GM21447 (cell line): ENCODE data around the gene ALKBH3.

Source experiments
- ATAC-seq: cut with Tn5 transposase; IDR thresholded peaks from one replicate; pipeline ENCODE4 v1.9.1; 2021; ENCODE audit not compliant: unreplicated experiment

ALKBH3 gene

DNA sequence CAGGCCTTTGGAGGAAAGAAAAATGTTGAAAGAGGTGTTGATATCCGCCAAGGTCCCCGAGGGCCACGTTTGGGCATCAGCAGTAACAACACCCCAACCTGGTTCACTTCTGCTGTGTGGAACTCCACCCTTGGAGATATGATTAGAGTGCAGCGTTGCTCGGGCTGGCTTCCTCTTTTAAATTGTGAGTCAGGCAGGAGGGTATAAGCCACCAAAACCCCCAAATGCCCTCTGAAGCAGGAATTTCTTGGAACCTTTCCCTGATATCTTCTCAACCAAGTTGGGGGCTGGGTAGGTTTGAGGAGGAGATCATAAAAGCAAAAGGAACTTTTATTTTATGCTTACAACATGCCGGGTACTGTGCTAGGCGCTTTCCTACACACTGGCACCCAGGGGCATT, 55.4 kb downstream of the ALKBH3 start:
- no peak for ATAC-seq

DNA sequence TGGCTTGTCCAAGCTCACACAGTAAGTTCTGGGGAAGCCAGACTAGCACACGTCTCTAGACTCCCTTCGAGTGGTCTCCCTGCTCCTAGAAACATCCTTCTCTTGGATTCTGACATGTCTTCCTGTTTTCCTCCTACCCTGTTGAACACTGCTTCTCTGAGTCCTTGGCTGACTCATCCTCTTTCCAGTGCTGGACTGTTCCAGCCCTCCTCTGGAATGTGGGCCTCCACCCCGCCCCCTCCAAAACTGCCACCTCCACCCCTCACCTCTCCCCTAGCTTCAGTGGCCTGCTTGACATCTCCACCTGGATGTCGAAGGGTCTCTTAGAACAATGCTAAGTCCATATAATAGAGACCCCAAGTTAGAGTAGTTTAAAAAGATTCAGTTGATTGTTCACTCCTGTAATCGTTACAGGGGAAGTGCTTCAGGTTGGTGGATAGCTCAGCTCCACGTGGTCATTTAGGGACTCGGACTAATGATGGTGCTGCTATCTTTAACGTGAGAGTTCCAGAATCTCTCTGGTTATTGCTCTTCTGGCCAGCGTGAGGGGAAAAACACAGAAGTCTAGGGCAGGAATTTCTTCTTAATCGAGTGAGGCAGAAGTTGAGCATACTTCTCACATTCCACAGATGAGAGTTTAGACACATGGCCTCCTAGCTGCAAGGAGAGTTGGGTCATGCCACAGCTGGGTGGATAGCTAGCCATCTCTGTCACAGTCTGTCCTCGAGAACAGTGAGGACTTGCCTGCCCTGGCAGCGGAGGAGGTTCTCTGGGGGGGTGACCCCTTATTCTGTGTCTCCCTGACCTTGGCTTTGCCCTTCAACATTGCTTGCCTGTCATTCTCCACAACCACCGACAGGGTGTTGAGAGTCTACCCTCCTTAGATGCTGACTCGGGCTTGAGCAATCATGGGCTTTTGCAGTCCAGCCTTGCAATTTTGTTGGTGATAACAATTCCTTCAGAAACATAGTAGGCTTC, 57.1 kb downstream of the ALKBH3 start:
- ATAC-seq, result no peak

DNA sequence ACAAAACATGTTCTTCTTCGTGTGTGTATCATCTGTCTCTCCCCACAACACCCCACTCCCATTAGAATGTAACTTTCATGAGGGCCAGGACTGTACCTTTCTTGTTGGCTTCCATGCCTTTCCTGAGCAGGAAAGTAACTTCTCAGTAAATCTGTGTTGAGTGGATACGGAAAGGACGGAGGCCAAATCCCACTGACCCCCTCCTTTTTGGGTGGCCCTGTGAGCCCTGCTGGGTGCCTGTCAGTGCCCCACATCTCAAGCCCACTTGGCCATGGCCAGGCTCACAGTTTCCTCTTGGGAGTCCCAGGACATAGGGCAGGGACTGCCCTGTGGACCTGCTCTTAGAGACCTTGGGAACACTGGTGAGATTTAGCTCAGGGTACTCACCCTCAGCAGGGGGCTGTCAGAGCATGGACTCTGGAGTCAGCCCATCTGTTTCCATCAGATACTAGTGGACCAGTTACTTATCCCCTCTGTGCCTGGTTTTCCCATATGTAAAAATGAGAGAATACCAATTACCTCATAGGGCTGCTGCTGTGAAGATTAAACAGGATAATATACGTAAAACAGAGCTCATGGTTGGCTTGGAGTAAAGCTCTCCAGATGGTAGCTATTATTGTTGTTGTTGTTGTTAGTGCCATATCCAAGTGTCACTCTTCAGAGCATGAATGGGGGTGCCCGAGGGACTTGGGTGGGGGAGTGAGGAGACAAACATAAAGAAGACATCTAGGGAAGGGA, 60.8 kb downstream of the ALKBH3 start:
- no peak for ATAC-seq

DNA sequence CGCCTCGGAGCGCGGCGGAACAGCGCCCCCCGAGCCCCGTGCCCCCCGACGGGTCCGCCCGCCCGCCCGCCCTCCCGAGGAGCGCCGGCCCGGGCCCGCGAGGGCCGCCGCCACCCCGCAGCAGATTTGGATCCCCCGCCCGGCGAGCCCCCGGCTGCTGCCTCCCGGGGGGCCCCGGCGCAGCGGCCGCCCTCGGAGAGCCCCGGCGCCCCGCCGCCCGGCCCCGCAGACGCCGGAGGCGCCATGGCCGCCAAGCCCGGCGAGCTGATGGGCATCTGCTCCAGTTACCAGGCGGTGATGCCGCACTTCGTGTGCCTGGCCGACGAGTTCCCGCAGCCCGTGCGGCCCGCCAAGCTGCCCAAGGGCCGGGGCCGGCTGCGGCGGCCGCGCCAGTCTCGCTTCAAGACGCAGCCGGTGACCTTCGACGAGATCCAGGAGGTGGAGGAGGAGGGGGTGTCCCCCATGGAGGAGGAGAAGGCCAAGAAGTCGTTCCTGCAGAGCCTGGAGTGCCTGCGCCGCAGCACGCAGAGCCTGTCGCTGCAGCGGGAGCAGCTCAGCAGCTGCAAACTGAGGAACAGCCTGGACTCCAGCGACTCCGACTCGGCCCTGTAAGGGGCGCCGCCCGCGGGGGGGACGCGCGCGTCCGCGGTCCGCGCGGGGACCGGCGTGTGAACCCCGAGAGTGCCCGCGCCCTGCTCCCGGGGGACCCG, 62.2 kb downstream of the ALKBH3 start:
- ATAC-seq, result no peak

DNA sequence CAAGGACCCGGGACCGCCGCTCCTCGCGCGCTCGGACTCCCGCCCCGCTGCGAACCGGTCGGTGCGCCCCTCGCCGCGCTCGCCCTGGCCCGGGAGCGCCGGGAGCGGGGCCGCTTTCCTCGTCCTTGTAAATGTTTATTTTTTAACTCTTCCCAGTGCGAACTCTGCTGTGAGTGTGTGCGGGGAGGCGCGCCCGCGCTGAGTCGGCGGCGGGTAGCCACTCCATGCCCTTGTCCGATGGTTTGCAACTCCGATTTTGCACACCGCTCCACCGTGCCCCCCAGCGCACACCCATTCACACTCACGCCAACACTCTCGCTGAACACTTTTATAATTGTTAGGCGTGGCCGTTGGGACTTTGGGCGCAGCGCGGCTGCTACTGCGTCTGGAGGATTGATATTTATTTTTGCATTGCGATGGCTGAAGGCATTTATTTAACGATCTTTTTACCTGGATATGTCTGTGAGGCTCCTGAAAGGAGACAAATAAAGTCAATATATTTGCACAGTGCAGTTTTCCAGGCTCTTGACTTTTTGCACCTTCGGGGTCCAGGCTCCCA, 62.8 kb downstream of the ALKBH3 start:
- no peak for ATAC-seq

DNA sequence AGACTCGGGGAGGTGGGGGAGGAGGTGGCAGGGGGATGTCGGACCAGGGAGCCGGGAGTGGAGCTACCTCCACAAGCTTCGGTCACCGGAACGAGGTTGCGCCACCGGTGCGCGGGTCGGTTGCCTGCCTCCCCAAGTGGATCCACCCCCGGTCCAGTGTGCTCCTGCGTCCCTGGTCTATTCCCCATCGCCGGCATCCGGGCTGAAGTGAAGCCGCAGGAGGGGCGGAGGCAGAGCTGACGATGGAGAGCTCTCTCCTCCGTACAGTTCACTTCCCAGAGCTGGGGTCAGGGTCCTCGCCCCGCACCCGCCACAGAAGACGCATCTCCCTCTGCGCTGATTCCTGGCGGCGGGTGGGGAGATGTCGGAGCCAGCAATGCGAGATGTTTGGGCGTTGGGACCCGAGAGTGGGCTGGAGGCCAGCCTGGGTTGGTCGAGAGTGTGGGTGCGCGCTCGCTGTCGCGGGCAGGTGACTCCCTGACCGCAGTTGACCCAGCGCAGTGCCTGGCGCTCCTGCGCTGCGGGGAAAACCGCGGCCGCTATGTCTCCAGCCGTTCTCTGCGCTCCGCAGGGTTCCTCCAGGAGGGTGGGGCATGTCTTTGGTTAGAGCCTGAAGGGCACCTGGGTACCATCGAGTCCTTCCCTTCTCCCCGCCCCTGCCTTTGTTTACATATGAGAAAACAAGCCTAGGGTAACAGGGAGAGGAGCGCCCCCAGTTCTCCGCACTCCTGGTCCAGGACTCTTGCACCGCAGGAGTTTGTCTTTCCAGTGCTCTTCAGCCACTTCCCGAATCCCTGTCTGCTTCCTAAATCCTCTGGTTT, 63.5 kb downstream of the ALKBH3 start:
- no peak for ATAC-seq

DNA sequence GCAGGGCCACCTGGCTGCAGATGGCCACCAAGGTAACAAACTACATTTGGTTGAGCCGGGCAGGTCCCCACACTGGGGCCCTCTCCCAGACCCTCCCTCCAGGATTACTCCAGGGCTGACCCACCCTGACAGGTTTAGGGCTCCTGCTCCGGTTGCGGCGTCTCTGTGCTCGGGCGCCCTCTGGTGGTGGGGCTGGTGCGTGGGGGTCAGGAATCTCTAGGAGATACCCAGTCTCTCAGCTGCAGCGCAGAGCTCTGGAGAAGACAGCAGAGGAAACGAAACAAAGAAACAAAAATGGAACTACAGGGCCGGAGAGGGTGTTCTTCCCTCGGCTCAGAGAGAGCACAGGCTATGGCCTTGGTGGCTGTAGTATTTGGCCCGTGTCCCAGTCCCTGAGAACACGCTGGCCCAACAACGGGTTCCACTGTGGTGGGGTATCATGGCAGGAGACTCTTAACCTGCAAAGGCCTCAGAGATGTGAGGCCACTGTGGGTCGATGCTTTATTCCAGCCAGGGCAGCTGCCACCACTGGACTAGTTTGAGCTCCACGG, 64.2 kb downstream of the ALKBH3 start:
- no peak for ATAC-seq

DNA sequence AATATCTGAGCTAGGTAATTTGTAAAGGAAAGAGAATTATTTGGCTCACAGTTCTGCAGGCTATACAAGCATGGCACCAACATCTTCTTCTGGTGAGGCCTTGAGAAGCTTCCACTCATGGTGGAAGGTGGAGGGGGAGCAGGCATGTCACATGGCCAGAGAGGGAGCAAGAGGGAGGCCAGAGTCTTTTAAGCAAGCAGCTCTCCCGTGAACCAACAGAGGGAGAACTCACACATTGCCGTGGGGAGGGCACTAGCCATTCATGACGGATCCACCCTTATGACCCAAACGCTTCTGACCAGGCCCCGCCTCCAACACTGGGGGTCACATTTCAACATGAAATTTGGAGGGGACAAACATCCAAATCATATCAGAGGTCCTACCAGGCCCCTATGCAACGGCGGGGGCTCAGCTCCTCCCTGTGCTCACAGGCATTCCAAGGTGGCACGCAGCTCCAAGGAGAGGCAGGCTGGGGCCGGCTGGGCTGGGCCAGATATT, 66.4 kb downstream of the ALKBH3 start:
- no peak for ATAC-seq

DNA sequence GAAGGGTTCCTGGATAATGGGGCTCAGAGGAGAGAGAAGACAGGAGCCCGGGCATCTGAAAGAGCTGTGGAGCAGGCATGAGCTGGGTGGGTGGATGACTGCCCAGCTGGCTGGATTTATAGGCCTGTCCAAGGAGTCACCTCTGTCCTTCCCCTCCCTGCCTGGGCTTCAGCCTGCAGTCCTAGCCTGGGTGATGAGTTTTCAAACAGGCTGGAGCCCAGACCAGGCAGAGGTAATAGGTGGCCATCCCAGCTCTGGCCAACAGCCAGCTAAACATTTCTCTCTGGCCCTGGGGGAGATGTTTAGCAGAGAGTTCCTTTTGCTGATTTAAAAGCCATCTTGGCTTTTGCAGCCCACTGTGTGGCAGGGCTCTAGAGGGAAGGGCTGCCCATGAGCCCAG, 67.2 kb downstream of the ALKBH3 start:
- no peak for ATAC-seq

DNA sequence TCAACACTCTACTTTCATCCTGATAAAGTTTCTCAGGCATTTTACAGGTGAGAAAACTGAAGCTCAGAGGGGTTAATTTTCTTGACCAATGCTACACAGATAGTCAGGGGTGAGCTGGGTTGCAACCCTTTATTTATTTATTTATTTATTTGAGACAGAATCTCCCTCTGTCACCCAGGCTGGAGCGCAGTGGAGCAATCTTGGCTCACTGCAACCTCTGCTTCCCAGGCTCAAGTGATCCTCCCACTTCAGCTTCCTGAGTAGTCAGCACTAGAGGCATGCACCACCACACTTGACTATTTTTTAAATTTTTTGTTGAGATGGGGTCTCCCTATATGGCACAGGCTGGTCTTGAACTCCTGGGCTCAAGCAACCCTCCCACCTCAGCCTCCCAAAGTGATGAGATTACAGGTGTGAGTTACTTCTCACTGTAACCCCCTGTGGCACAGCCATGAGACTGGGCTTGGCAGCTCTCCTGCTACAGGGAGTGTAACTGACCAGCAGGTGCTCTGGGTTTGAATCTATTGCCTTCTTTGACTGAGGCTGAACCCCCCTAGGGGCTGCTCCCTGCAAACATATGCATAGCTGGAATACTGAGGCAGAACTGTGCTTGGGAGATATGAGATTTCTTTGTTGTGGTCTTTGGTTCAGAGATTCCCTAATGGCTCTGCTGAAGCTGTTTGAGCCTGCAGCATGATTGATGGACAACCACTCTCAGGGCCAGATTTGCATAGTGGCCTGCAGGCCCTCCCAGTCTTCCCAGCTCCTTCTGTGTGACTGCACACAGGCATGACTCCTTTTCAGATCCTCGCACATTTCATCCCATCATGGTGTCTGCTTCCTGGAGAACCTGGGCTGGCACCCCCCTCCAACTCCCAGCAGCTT, 68.0 kb downstream of the ALKBH3 start:
- ATAC-seq, result no peak

DNA sequence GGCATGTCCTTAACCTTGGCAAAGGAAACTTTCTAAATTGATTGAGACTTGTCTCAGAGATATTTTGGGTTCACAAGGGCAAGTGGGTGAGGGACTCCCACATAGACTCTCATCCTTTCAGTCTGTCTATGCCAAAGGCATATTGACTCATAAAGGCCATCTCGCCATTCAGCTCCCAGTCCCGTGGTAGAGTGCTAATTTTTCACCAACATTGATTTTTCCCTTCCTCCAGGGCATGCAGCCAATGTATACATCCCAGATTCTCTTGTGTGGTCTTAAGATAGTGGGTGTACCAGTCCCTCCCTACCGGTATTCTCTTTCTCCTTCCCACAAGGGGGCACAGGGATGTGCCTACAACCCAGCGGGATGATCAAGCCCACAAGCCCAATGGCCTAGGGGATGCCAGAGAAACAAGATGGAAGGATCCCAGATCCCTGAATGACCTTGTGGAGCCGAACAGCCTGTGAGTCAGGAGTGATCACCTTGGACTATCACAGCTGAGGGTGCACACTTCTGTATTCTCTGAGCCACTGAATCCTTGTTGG, 69.8 kb downstream of the ALKBH3 start:
- no peak for ATAC-seq

DNA sequence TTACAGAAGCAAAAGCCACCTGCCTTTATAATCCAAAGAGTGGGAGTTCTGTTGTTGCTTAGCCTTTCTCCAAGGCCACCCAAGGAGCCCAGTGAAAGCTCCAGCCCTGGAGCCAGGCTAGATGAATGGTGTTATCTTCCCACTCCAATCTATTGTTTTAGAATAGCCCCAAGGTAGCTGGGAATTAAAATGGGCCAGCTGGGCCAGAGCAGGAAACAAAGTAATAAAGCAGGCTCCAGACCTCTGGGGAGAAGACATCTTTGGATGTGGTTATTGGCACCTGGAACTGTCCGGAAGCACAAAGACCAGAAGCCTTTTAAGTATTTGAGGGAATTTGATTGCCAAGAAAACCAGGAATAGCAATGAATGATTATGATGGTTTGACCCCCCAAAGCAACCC, 70.6 kb downstream of the ALKBH3 start:
- no peak for ATAC-seq

DNA sequence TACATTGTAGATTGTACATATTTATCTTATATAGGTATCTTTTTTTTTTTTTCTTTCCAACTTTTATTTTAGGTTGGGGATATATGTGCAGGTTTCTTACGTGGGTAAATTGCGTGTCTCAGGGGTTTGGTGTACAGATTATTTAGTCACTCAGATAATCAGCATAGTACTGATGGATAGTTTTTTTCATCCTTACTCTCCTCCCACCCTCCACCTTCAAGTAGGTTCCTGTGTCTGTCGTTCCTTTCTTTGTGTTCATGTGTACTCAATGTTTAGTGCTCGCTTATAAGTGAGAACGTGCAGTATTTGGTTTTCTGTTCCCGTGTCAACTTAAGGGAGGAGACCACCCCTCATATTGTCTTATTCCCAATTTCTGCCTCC, 71.4 kb downstream of the ALKBH3 start:
- ATAC-seq, result no peak

DNA sequence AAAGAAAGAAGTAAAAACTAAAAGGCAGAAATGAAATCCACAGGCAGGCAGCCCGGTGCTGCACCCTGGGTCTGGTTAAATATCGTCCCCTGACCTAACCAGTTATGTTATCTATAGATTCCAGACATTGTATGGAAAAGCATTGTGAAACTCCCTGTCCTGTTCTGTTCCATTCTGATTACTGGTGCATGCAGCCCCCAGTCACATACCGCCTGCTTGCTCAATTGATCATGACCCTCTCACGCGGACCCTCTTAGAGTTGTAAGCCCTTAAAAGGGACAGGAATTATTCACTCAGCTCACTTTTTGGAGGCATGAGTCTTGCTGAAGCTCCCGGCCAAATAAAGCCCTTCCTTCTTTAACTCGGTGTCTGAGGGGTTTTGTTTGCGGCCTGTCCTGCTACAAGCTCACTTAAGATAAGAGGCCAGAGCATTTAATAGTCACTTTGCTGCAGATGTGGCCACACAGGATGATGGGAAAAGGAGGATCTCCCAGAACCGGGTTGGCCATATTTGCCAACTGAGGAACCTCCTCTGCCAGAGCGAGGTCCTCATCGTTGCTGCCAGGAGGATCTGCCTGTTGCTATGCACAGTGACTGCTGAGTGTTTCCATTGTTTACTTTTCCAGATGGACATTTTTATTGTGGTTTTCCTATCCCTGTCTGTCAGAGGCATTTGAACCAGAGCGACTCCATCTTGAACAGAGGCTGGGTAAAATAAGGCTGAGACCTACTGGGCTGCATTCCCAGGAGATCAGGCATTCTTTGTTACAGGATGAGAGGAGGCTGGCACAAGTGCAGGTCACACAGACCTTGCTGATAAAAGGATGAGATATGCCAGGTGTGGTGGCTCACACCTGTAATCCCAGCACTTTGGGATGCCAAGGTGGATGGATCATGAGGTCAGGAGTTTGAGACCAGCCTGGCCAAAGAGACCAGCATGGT, 72.0 kb downstream of the ALKBH3 start:
- ATAC-seq, result no peak

DNA sequence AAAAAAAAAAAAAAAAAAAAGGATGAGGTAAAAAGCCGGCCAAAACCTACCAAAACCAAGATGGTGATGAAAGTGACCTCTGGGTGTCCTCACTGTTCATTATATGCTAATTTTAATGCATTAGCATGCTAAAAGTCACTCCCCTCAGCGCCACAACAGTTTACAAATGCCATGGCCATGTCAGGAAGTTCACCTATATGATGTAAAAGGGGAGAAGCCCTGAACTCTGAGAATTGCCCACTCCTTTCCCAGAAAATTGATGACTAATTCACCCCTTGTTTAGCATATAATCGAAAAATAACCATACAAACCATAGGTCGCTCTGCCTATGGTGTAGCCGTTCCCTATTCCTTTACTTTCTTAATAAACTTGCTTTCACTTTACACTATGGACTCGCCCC, 72.9 kb downstream of the ALKBH3 start:
- ATAC-seq, result no peak

DNA sequence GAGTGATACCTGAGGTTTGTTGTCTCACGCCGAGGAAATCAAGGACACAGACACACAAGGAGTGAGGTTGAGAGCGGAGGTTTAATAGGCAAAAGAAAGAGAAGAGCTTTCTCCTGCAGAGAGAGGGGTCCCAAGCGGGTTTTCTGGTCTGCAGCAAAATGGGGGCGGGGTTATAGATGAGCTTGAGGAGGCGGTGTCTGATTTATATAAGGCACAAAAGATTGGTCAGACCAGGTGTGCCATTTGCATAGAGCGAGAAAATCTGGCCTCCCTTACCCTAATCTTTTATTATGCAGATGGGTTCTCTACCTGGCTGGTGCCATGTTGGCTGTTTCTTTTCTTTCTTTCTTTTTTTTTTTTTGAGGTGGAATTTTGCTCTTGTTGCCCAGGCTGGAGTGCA, 73.6 kb downstream of the ALKBH3 start:
- ATAC-seq, result no peak

DNA sequence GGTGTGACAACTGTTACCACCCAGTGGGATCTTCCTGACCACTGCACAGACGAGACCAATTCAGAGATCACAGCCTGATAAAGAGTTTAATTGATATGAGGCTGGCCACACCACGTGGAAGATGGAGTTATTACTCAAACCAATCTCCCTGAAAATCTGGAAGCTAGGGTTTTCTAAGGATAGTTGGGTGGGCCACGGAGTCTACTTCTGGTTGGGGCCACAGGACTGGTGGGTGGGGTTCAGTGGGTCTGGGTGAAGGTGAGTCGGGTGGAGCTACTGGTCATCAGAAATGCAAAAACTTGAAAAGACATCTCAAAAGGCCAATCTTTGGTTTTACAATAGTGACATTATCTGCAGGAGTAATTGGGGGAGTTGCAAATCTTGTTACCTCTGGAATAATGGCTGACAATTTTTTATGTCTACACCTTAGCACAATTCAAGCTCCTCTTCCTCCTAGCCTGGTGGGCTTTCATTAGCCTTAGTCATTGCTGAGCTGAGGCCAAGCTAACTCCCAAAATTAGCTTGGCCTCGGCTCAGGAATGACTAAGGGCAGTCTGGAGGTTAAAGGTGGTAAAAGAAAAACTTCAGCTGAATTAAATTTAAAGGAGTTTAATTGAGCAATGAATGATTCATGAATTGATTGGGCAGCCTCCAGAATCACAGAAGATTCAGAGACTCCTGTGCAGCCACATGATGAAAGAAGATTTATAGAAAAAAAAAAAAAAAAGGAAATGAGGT, 74.9 kb downstream of the ALKBH3 start:
- no peak for ATAC-seq
